Effector CD8-positive, alpha-beta T cell (primary cell): ENCODE results near the gene RNF20.

Experiments used
- DNase-seq: peaks from one replicate; lab custom pipeline; 2025; lab: John Stamatoyannopoulos, UW

RNF20 gene

GRCh38 chr9:101590901-101591300 is 57.2 kb downstream of the RNF20 start:
- DNase-seq, result no peak

GRCh38 chr9:101591787-101592446 is 58.3 kb downstream of the RNF20 start:
- DNase-seq, result no peak

GRCh38 chr9:101592788-101593187 is 59.1 kb downstream of the RNF20 start:
- DNase-seq, result no peak

- no peak for DNase-seq
Observed at GRCh38 chr9:101593345-101593744, 59.7 kb downstream of the RNF20 start.

- no peak for DNase-seq
Observed at GRCh38 chr9:101594796-101595195, 61.1 kb downstream of the RNF20 start, which contains the start of gene PPP3R2. Gene PPP3R2 (minus strand): TSS chr9:101594969. CDS start chr9:101594921, 48 bp downstream.

- no peak for DNase-seq
Observed at GRCh38 chr9:101601904-101602765, 68.5 kb downstream of the RNF20 start.

GRCh38 chr9:101604296-101604695 is 70.6 kb downstream of the RNF20 start:
- DNase-seq, result no peak

- no peak for DNase-seq
Observed at GRCh38 chr9:101605547-101605946, 71.9 kb downstream of the RNF20 start.
